ENCODE results near the gene MECP2. TPM values are rescaled to one million over a fixed set of nuclear protein-coding genes. Genes with fewer than 3 reads are reported as not detected.
A peak's percentile ranks its signal among the peaks of the same experiment; 100 is the strongest.

MECP2 gene
- total RNA-seq, 1 donor from 2014 or later, result 57.6 TPM

GRCh38 chrX:153974726-153975286 lies 122.7 kb downstream of the MECP2 start:
- intact Hi-C loops (cut with DNase I), result no loop called here
- H3K36me3 ChIP-seq, result no peaks in the 10 kb centered on the region
- TF ChIP-seq CTCF (IDR thresholded peaks at IDR 0.05), result no peak
- H3K9me3 ChIP-seq, result no peaks in the 10 kb centered on the region
- no peak overlapping the region for H3K4me3 ChIP-seq
- H3K27me3 ChIP-seq (ENCODE audit: low read depth), result no peaks in the 10 kb centered on the region
- DNase-seq, result no peak
- peak overlapping the region; percentile 99 for H3K27ac ChIP-seq
- no peak for ATAC-seq
- H3K4me1 ChIP-seq, result peaks cover 16% of the 10 kb centered on the region

GRCh38 chrX:153974003-153974725 lies 123.4 kb downstream of the MECP2 start:
- Histone ChIP-seq H3K9me3 (no peaks in the 10 kb centered on the region), H3K4me3 (peak overlapping the region; percentile 74), H3K27ac (peak overlapping the region; percentile 99), H3K4me1 (peaks cover 19% of the 10 kb centered on the region), H3K36me3 (no peaks in the 10 kb centered on the region), H3K27me3 (ENCODE audit: low read depth) (no peaks in the 10 kb centered on the region)
- DNase-seq, result no peak
- TF ChIP-seq CTCF (IDR thresholded peaks at IDR 0.05), result no peak
- ATAC-seq, result no peak
- intact Hi-C loops (cut with DNase I), result no loop called here

- H3K36me3 ChIP-seq, result no peaks in the 10 kb centered on the region
- H3K27me3 ChIP-seq (ENCODE audit: low read depth), result no peaks in the 10 kb centered on the region
- ATAC-seq (no peak), DNase-seq (no peak)
- TF ChIP-seq CTCF (IDR thresholded peaks at IDR 0.05), result no peak
- H3K9me3 ChIP-seq, result no peaks in the 10 kb centered on the region
- peaks cover 27% of the 10 kb centered on the region for H3K4me1 ChIP-seq
- peak overlapping the region; percentile 74 for H3K4me3 ChIP-seq
- intact Hi-C loops (cut with DNase I), result no loop called here
- peak overlapping the region; percentile 99 for H3K27ac ChIP-seq
Observed at GRCh38 chrX:153973127-153974002, 124.2 kb downstream of the MECP2 start.

GRCh38 chrX:153972368-153973126 lies 125.0 kb downstream of the MECP2 start, which contains the start of gene TMEM187:
TSS of gene TMEM187 (plus strand) at chrX:153972754. CDS start at chrX:153982063, 9,309 bp downstream.
- DNase-seq (peak; percentile 89), ATAC-seq (peak; percentile 74 to 81)
- H3K27me3 ChIP-seq (ENCODE audit: low read depth), result no peaks in the 10 kb centered on the region
- H3K4me3 ChIP-seq, result peak within 1 kb of the TSS; percentile 74
- H3K36me3 ChIP-seq, result no peaks in the 10 kb centered on the region
- peaks cover 34% of the 10 kb centered on the region for H3K4me1 ChIP-seq
- peak within 1 kb of the TSS; percentile 99 for H3K27ac ChIP-seq
- TF ChIP-seq CTCF (IDR thresholded peaks at IDR 0.05), result no peak
- intact Hi-C loops (cut with DNase I), result no loop called here
- no peaks in the 10 kb centered on the region for H3K9me3 ChIP-seq

Small RNAs within 50 kb of the gene (microRNA-seq; reads per million reads assigned to microRNA genes)
- gene MIR3202-1 (ENCODE audit: borderline number of aligned reads) (not detected), gene MIR3202-2 (ENCODE audit: borderline number of aligned reads) (not detected), gene MIR718 (ENCODE audit: borderline number of aligned reads) (not detected)

Other genes starting within 250 kb of the MECP2 start
- 1.6 TPM for gene L1CAM, start 211.5 kb downstream of the MECP2 start, total RNA-seq
- 1.9 TPM for gene AVPR2, start 193.0 kb downstream of the MECP2 start, total RNA-seq
- gene ARHGAP4, start 171.5 kb downstream of the MECP2 start, total RNA-seq, result 70.7 TPM
- gene NAA10, start 162.7 kb downstream of the MECP2 start, total RNA-seq, result 69.2 TPM
- gene RENBP, start 153.1 kb downstream of the MECP2 start, total RNA-seq, result 57.0 TPM
- 48.4 TPM for gene HCFC1, start 125.9 kb downstream of the MECP2 start, total RNA-seq
- gene TMEM187, start 125.0 kb downstream of the MECP2 start, total RNA-seq, result 7.6 TPM
- 73.1 TPM for gene IRAK1, start 77.8 kb downstream of the MECP2 start, total RNA-seq
- gene OPN1LW, start 46.5 kb upstream of the MECP2 start, total RNA-seq, result not detected
- not detected for gene OPN1MW, start 84.9 kb upstream of the MECP2 start, total RNA-seq
- gene OPN1MW2, start 122.0 kb upstream of the MECP2 start, total RNA-seq, result not detected
- gene OPN1MW3, start 159.9 kb upstream of the MECP2 start, total RNA-seq, result not detected
- gene TEX28, start 197.4 kb upstream of the MECP2 start, total RNA-seq, result not detected
- gene TKTL1, start 198.1 kb upstream of the MECP2 start, total RNA-seq, result not detected

Measured in lower lobe of right lung (tissue), 2 donors.